CD4-positive, alpha-beta T cell (primary cell): Measurements from ENCODE around the gene MBOAT2. TPM values are rescaled to one million over a fixed set of nuclear protein-coding genes. Genes with fewer than 3 reads are reported as not detected.

Experiments used
- ATAC-seq: fragments of 200-7000 bp; cut with Tn5 transposase; one replicate; pipeline ENCODE4 v1.10.0; 2022; ENCODE audit warnings: mild to moderate bottlenecking; ENCODE audit not compliant: poor library complexity
- CTCF ChIA-PET: fragments of 350-600 bp; sonication (Branson Sonifier 250); formaldehyde crosslinking; loops from one replicate; lab custom pipeline; 2021; ENCODE audit warnings: antibody characterized with exemption, inconsistent platforms; lab: Charles Lee
- POLR2A ChIA-PET: fragments of 350-600 bp; sonication (Branson Sonifier 250); formaldehyde crosslinking; loops from one replicate; lab custom pipeline; 2021; ENCODE audit warnings: antibody characterized with exemption, inconsistent platforms; lab: Charles Lee
- DNase-seq, 14 experiments: peaks; one replicate each; pipeline ENCODE4 v3.0.0-alpha.2; 2013 to 2020; ENCODE audit warnings: mixed read lengths in 2 of 14
- H3K27ac ChIP-seq, 2 donors: one replicate each; pipeline versions ENCODE4 v1.5.1 to v1.7.0; 2013; ENCODE audit warnings: low read length in 2 of 2, low read depth in 1 of 2, mild to moderate bottlenecking in 1 of 2
- H3K27me3 ChIP-seq, 2 experiments: 1 replicate in 1 of 2; 2 replicates in 1 of 2; pipeline versions ENCODE4 v1.6.1 to v1.7.0; 2013; ENCODE audit warnings: low read length in 2 of 2, control low read depth in 1 of 2, mild to moderate bottlenecking in 1 of 2, moderate library complexity in 1 of 2; ENCODE audit not compliant: insufficient read depth in 2 of 2, control insufficient read depth in 1 of 2
- H3K36me3 ChIP-seq: one replicate; pipeline ENCODE4 v1.6.1; 2013; ENCODE audit warnings: low read length, control low read depth; ENCODE audit not compliant: insufficient read depth
- H3K4me1 ChIP-seq: one replicate; pipeline ENCODE4 v1.6.1; 2013; ENCODE audit warnings: low read length, control low read depth; ENCODE audit not compliant: insufficient read depth
- H3K4me3 ChIP-seq: one replicate; pipeline ENCODE4 v1.5.1; 2013; ENCODE audit warnings: mild to moderate bottlenecking, low read length, moderate library complexity
- H3K9me3 ChIP-seq, 2 experiments: 1 replicate in 1 of 2; 2 replicates in 1 of 2; pipeline versions ENCODE4 v1.6.1 to v1.7.0; 2013; ENCODE audit warnings: low read length in 2 of 2, mild to moderate bottlenecking in 2 of 2, control low read depth in 1 of 2, moderate library complexity in 1 of 2; ENCODE audit not compliant: control insufficient read depth in 1 of 2, insufficient read depth in 1 of 2
- H3K27ac Mint-ChIP-seq: one replicate; pipeline ENCODE4 v1.8.0; 2020; ENCODE audit warnings: mixed read lengths
- H3K27me3 Mint-ChIP-seq: one replicate; pipeline ENCODE4 v1.8.0; 2021; ENCODE audit warnings: mixed read lengths
- H3K36me3 Mint-ChIP-seq: one replicate; pipeline ENCODE4 v1.8.0; 2021; ENCODE audit warnings: low read depth, mixed read lengths
- H3K4me1 Mint-ChIP-seq: one replicate; pipeline ENCODE4 v1.8.0; 2021; ENCODE audit warnings: low read depth, mixed read lengths
- H3K4me3 Mint-ChIP-seq: one replicate; pipeline ENCODE4 v1.8.0; 2020; ENCODE audit warnings: mild to moderate bottlenecking, mixed read lengths
- H3K9me3 Mint-ChIP-seq: one replicate; pipeline ENCODE4 v1.8.0; 2020; ENCODE audit warnings: mixed read lengths
- intact Hi-C, 2 experiments: fragments of 100-400 bp; cut with DNase I in 1 of 2; cut with micrococcal nuclease in 1 of 2; formaldehyde crosslinking; loops; one replicate each; pipeline versions ENCODE4 v1.15.1 to v1.9.0; 2023 to 2025; cut with DNase I, micrococcal nuclease
- total RNA-seq, 174 experiments: library from RNA in 2 of 174; stranded (reverse) in 2 of 174; gene quantifications; one replicate each; pipeline ENCODE4 v1.2.3 and lab custom pipeline; 2021 to 2026
- TF ChIP-seq, protein P1 (sequence below): fragments of 200-600 bp; IDR thresholded peaks from one replicate; pipeline ENCODE4 v1.8.0; 2022; ENCODE audit warnings: antibody characterized with exemption, mild to moderate bottlenecking

MBOAT2 gene
- total RNA-seq, 2 experiments from 2014 or later, result 1.9 to 2.0 TPM

DNA sequence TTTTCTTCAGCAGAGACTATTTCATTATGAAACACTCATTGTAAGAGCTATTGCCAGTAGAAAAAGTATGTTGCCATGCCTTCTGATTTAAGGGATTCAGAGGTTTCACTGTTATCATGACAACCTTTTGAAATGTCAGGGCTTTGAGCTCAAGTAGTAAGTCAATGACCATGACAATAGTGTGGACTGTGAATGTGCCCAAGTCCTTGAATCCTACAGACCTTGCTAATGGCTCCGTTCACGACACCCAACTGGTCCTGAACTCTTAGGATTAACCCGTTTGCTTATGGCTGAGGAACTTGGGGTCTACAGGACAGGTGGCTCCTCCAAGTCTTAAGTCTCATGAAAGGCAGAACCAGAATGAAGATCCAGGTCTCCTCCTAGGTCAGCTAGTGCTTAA, 148.5 kb downstream of the MBOAT2 start:
- CTCF ChIA-PET, result no interaction called here
- TF ChIP-seq, protein P1, sequence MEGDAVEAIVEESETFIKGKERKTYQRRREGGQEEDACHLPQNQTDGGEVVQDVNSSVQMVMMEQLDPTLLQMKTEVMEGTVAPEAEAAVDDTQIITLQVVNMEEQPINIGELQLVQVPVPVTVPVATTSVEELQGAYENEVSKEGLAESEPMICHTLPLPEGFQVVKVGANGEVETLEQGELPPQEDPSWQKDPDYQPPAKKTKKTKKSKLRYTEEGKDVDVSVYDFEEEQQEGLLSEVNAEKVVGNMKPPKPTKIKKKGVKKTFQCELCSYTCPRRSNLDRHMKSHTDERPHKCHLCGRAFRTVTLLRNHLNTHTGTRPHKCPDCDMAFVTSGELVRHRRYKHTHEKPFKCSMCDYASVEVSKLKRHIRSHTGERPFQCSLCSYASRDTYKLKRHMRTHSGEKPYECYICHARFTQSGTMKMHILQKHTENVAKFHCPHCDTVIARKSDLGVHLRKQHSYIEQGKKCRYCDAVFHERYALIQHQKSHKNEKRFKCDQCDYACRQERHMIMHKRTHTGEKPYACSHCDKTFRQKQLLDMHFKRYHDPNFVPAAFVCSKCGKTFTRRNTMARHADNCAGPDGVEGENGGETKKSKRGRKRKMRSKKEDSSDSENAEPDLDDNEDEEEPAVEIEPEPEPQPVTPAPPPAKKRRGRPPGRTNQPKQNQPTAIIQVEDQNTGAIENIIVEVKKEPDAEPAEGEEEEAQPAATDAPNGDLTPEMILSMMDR, result no peak

DNA sequence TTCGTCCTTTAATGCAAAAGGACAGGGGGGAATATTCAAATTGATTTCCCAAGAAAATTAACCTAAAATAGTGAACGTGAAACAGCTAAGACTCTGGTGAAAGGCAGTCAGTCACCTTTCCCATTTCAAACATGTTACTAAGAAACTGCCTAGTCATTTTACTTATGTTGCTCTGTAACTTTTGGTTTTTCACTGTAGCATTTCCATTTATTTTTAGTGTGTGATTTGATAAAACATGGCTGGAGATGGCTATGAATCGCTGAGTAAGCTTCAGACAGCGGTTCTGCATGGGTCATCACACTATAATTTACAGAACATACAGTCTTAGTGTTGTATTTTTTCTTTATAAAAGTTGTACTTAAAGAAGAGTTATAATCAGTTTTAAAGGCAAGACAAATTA, 150.1 kb downstream of the MBOAT2 start:
- no peak overlapping the region for H3K4me3 Mint-ChIP-seq
- Histone ChIP-seq H3K9me3 (no peaks in the 10 kb centered on the region), H3K4me1 (no peaks in the 10 kb centered on the region), H3K4me3 (no peak overlapping the region), H3K27ac (no peak overlapping the region), H3K27me3 (no peaks in the 10 kb centered on the region), H3K36me3 (no peaks in the 10 kb centered on the region)
- no peaks in the 10 kb centered on the region for H3K9me3 Mint-ChIP-seq
- ATAC-seq (no peak), DNase-seq (no peak)
- no peak overlapping the region for H3K27ac Mint-ChIP-seq
- H3K27me3 Mint-ChIP-seq, result no peaks in the 10 kb centered on the region
- intact Hi-C loops, result no loop called here
- no peaks in the 10 kb centered on the region for H3K36me3 Mint-ChIP-seq
- H3K4me1 Mint-ChIP-seq, result no peaks in the 10 kb centered on the region
- CTCF ChIA-PET, result no interaction called here
- POLR2A ChIA-PET, result no interaction called here
- TF ChIP-seq, protein P1, result no peak

More for the DNA sequence above, 148.5 kb downstream of the MBOAT2 start:
- H3K4me1 Mint-ChIP-seq, result no peaks in the 10 kb centered on the region
- H3K27ac Mint-ChIP-seq, result no peak overlapping the region
- Histone ChIP-seq H3K27me3 (no peaks in the 10 kb centered on the region), H3K4me3 (no peak overlapping the region), H3K4me1 (no peaks in the 10 kb centered on the region), H3K9me3 (no peaks in the 10 kb centered on the region), H3K36me3 (no peaks in the 10 kb centered on the region), H3K27ac (no peak overlapping the region)
- H3K27me3 Mint-ChIP-seq, result no peaks in the 10 kb centered on the region
- no peaks in the 10 kb centered on the region for H3K9me3 Mint-ChIP-seq
- DNase-seq, result no peak
- H3K36me3 Mint-ChIP-seq, result no peaks in the 10 kb centered on the region
- POLR2A ChIA-PET, result no interaction called here
- ATAC-seq, result no peak
- no peak overlapping the region for H3K4me3 Mint-ChIP-seq
- intact Hi-C loops, result no loop called here

DNA sequence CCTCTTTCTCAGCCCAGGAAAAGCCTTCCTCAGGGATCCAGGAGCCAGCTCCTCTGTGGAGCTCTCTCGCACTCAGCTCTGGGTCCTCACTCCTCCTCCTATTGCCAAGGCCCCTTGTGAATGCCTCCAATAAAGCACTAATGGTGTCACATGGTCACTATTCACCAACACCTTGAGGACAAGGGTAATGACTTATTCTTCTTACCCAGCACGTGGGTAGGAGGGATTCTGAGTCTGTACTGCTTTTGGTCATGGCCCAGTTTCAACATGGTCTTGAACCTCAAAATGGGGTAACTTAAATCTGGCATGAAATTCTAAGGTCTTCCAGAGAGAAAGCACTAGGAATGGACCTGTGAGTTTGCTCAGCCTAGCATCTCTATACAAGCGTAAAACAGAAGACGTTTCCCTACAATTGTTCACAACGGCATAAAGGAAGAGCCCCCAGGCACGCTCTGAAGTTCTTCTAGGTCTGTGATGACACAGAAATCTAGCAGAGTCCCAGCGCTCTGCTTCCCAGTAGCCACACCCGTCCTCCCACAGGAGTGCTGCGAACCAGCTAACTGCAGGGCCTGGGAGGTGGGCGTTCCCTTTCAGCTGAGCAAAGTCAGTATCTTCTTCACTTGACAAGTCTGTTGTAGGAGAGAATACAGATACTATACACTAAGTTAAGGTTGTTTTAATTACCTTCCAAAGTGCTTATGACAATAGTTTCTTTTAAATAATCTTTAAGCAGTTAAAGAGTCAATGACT, 151.5 kb downstream of the MBOAT2 start:
- TF ChIP-seq, protein P1, result no peak
- no peaks in the 10 kb centered on the region for H3K9me3 ChIP-seq
- no peak overlapping the region for H3K4me3 Mint-ChIP-seq
- ChIA-PET POLR2A (no interaction called here), CTCF (no interaction called here)
- H3K4me1 ChIP-seq, result no peaks in the 10 kb centered on the region
- H3K27me3 ChIP-seq, result peaks cover 0 to 4% of the 10 kb centered on the region in 2 experiments
- no peaks in the 10 kb centered on the region for H3K36me3 ChIP-seq
- no peak for DNase-seq
- no peaks in the 10 kb centered on the region for H3K9me3 Mint-ChIP-seq
- no peak overlapping the region for H3K4me3 ChIP-seq
- no peaks in the 10 kb centered on the region for H3K36me3 Mint-ChIP-seq
- H3K27ac ChIP-seq, result no peak overlapping the region
- ATAC-seq, result no peak
- no peaks in the 10 kb centered on the region for H3K4me1 Mint-ChIP-seq
- no peak overlapping the region for H3K27ac Mint-ChIP-seq
- intact Hi-C loops, result no loop called here
- peaks cover 6% of the 10 kb centered on the region for H3K27me3 Mint-ChIP-seq
